Astrocyte (in vitro differentiated cells and primary cell): ENCODE data around the gene TNFSF15. TPM values are rescaled to one million over a fixed set of nuclear protein-coding genes. Genes with fewer than 3 reads are reported as not detected.
A peak's percentile ranks its signal among the peaks of the same experiment; 100 is the strongest.

ENCODE experiments used
- DNase-seq: peaks from one replicate; pipeline ENCODE4 v3.0.0-alpha.2; 2010; ENCODE audit warnings: low read depth
- FAIRE-seq: peaks from 2 replicates; lab custom pipeline; 2011; peaks lifted over from hg19 to GRCh38; lab: Jason Lieb, UNC
- H2AFZ ChIP-seq: 2 replicates; pipeline ENCODE4 v1.6.0; 2012; ENCODE audit warnings: low read depth, low read length, inconsistent platforms
- H3K27ac ChIP-seq: 2 replicates; pipeline ENCODE4 v1.5.1; 2011; ENCODE audit warnings: low read depth, low read length, inconsistent platforms
- H3K27me3 ChIP-seq: 2 replicates; pipeline ENCODE4 v1.6.0; 2011; ENCODE audit warnings: low read length, inconsistent platforms; ENCODE audit not compliant: insufficient read depth
- H3K36me3 ChIP-seq: 2 replicates; pipeline ENCODE4 v1.5.1; 2011; ENCODE audit warnings: low read length, inconsistent platforms; ENCODE audit not compliant: insufficient read depth
- H3K4me1 ChIP-seq: 2 replicates; pipeline ENCODE4 v1.5.1; 2011; ENCODE audit warnings: low read length, inconsistent platforms; ENCODE audit not compliant: insufficient read depth
- H3K4me2 ChIP-seq: 2 replicates; pipeline ENCODE4 v1.6.0; 2012; ENCODE audit warnings: low read length, inconsistent platforms
- H3K4me3 ChIP-seq: 2 replicates; pipeline ENCODE4 v1.5.1; 2011; ENCODE audit warnings: low read depth, mild to moderate bottlenecking, low read length, inconsistent platforms; ENCODE audit not compliant: insufficient read depth
- H3K79me2 ChIP-seq: 2 replicates; pipeline ENCODE4 v1.6.0; 2012; ENCODE audit warnings: mild to moderate bottlenecking, low read length, inconsistent platforms; ENCODE audit not compliant: insufficient read depth
- H3K9ac ChIP-seq: 2 replicates; pipeline ENCODE4 v1.6.0; 2012; ENCODE audit warnings: mild to moderate bottlenecking, low read length, inconsistent platforms
- H3K9me3 ChIP-seq: 2 replicates; pipeline ENCODE4 v1.5.1; 2012; ENCODE audit warnings: low read depth, mild to moderate bottlenecking, low read length, inconsistent platforms; ENCODE audit not compliant: insufficient read depth
- H4K20me1 ChIP-seq: 2 replicates; pipeline ENCODE4 v1.6.0; 2012; ENCODE audit warnings: low read length, inconsistent platforms; ENCODE audit not compliant: insufficient read depth
- H3K27ac Mint-ChIP-seq: one replicate; pipeline ENCODE4 v1.8.0; 2021; ENCODE audit warnings: mild to moderate bottlenecking, mixed read lengths; ENCODE audit not compliant: unreplicated experiment
- H3K27me3 Mint-ChIP-seq: one replicate; pipeline ENCODE4 v1.8.0; 2021; ENCODE audit warnings: low read depth, mixed read lengths; ENCODE audit not compliant: unreplicated experiment
- H3K36me3 Mint-ChIP-seq: one replicate; pipeline ENCODE4 v1.8.0; 2021; ENCODE audit warnings: low read depth, mixed read lengths; ENCODE audit not compliant: unreplicated experiment
- H3K4me1 Mint-ChIP-seq: one replicate; pipeline ENCODE4 v1.8.0; 2021; ENCODE audit warnings: low read depth, mixed read lengths; ENCODE audit not compliant: unreplicated experiment
- H3K4me3 Mint-ChIP-seq: one replicate; pipeline ENCODE4 v1.8.0; 2021; ENCODE audit warnings: mild to moderate bottlenecking, moderate library complexity, mixed read lengths; ENCODE audit not compliant: unreplicated experiment
- H3K9me3 Mint-ChIP-seq: one replicate; pipeline ENCODE4 v1.8.0; 2021; ENCODE audit warnings: mild to moderate bottlenecking, mixed read lengths; ENCODE audit not compliant: unreplicated experiment
- CTCF ChIP-seq: IDR thresholded peaks from 2 replicates; pipeline ENCODE4 v1.5.1; 2011; ENCODE audit warnings: low read depth, mild to moderate bottlenecking, inconsistent platforms, low read length, moderate library complexity; ENCODE audit not compliant: insufficient read depth
- EZH2 ChIP-seq: IDR thresholded peaks from 2 replicates; pipeline ENCODE4 v1.6.1; 2012; ENCODE audit warnings: mild to moderate bottlenecking, low read length, inconsistent platforms; ENCODE audit not compliant: insufficient read depth
- total RNA-seq: library from RNA; stranded (reverse); gene quantifications from 2 replicates; pipeline ENCODE4 v1.2.1, GENCODE V29; 2021

The TNFSF15 gene
- total RNA-seq, 1 donor from 2014 or later: 10.3 TPM

GRCh38 chr9:114779352-114779845, 26.4 kb downstream of the TNFSF15 start:
- DNase-seq: peak; percentile 28
- no peak for TF ChIP-seq EZH2
- no peak for TF ChIP-seq CTCF
- no peaks in the 10 kb centered on the region for H3K79me2 ChIP-seq
- no peak overlapping the region for H3K4me3 Mint-ChIP-seq
- no peak overlapping the region for H3K9ac ChIP-seq
- peaks cover 6% of the 10 kb centered on the region for H3K9me3 Mint-ChIP-seq
- no peak overlapping the region for H3K27ac ChIP-seq
- no peak for FAIRE-seq
- H3K4me2 ChIP-seq: no peak overlapping the region
- no peak overlapping the region for H3K4me3 ChIP-seq
- H3K36me3 ChIP-seq: no peaks in the 10 kb centered on the region
- no peaks in the 10 kb centered on the region for H3K9me3 ChIP-seq
- H3K4me1 ChIP-seq: no peaks in the 10 kb centered on the region
- H3K27me3 Mint-ChIP-seq: peaks cover 8% of the 10 kb centered on the region
- H4K20me1 ChIP-seq: no peaks in the 10 kb centered on the region
- H3K27me3 ChIP-seq: peaks cover 4% of the 10 kb centered on the region
- no peak overlapping the region for H2AFZ ChIP-seq
- no peaks in the 10 kb centered on the region for H3K36me3 Mint-ChIP-seq
- H3K27ac Mint-ChIP-seq: no peak overlapping the region
- peaks cover 35% of the 10 kb centered on the region for H3K4me1 Mint-ChIP-seq

- no peak for DNase-seq
Measured at GRCh38 chr9:114777821-114778609, 27.8 kb downstream of the TNFSF15 start.

More at GRCh38 chr9:114777821-114778609, 27.8 kb downstream of the TNFSF15 start:
- no peaks in the 10 kb centered on the region for H3K9me3 ChIP-seq
- H3K27me3 ChIP-seq: peaks cover 4% of the 10 kb centered on the region
- Mint-ChIP-seq H3K36me3 (no peaks in the 10 kb centered on the region), H3K9me3 (peaks cover 6% of the 10 kb centered on the region), H3K4me3 (no peak overlapping the region), H3K27ac (peak overlapping the region; percentile 6), H3K4me1 (peaks cover 35% of the 10 kb centered on the region), H3K27me3 (peaks cover 8% of the 10 kb centered on the region)
- H3K27ac ChIP-seq: no peak overlapping the region
- no peak for FAIRE-seq
- no peak overlapping the region for H3K4me2 ChIP-seq
- no peak for TF ChIP-seq CTCF
- TF ChIP-seq EZH2: no peak
- H4K20me1 ChIP-seq: no peaks in the 10 kb centered on the region
- H3K4me3 ChIP-seq: no peak overlapping the region
- H3K36me3 ChIP-seq: no peaks in the 10 kb centered on the region
- no peaks in the 10 kb centered on the region for H3K4me1 ChIP-seq
- no peaks in the 10 kb centered on the region for H3K79me2 ChIP-seq
- H2AFZ ChIP-seq: no peak overlapping the region
- H3K9ac ChIP-seq: no peak overlapping the region
